Natural killer cell treated with Interleukin-12 subunit alpha and Interleukin-12 subunit beta and Interleukin-15 and Interleukin-18, amount 100 ng/mL, for 72 hours (primary cell): ENCODE data around the gene TGM1. TPM values are rescaled to one million over a fixed set of nuclear protein-coding genes. Genes with fewer than 3 reads are reported as not detected.
A peak's percentile ranks its signal among the peaks of the same experiment; 100 is the strongest.

Experiments
- ATAC-seq, 2 donors: fragments of 150-1000 bp; cut with Tn5 transposase in 1 of 2; sonication (Bioruptor Pico), chemical (Tn5 transposase) in 1 of 2; 2 replicates each; pipeline ENCODE4 v1.10.0; 2021
- DNase-seq: peaks from one replicate; pipeline ENCODE4 v3.0.0; 2022; ENCODE audit warnings: low spot score
- H3K27ac Mint-ChIP-seq, 2 donors: 1 replicate in 1 of 2; 2 replicates in 1 of 2; pipeline ENCODE4 v1.8.0; 2022; ENCODE audit warnings: mixed read lengths in 2 of 2, mild to moderate bottlenecking in 1 of 2, moderate library complexity in 1 of 2
- H3K27me3 Mint-ChIP-seq, 2 donors: 1 replicate in 1 of 2; 2 replicates in 1 of 2; pipeline ENCODE4 v1.8.0; 2022; ENCODE audit warnings: mixed read lengths in 2 of 2
- H3K36me3 Mint-ChIP-seq: one replicate; pipeline ENCODE4 v1.8.0; 2022; ENCODE audit warnings: mixed read lengths
- H3K4me1 Mint-ChIP-seq, 2 donors: 1 replicate in 1 of 2; 2 replicates in 1 of 2; pipeline ENCODE4 v1.8.0; 2022; ENCODE audit warnings: low read depth in 2 of 2, mixed read lengths in 2 of 2, mild to moderate bottlenecking in 1 of 2
- H3K4me3 Mint-ChIP-seq: one replicate; pipeline ENCODE4 v1.8.0; 2022; ENCODE audit warnings: mixed read lengths
- H3K9me3 Mint-ChIP-seq: 2 replicates; pipeline ENCODE4 v1.8.0; 2022; ENCODE audit warnings: mixed read lengths
- total RNA-seq, 2 donors: library from RNA; stranded (reverse); gene quantifications; one replicate each; pipeline ENCODE4 v1.2.3, GENCODE V29; 2022

Gene TGM1
- total RNA-seq, 2 donors from 2014 or later, result 2.5 to 8.7 TPM

DNA sequence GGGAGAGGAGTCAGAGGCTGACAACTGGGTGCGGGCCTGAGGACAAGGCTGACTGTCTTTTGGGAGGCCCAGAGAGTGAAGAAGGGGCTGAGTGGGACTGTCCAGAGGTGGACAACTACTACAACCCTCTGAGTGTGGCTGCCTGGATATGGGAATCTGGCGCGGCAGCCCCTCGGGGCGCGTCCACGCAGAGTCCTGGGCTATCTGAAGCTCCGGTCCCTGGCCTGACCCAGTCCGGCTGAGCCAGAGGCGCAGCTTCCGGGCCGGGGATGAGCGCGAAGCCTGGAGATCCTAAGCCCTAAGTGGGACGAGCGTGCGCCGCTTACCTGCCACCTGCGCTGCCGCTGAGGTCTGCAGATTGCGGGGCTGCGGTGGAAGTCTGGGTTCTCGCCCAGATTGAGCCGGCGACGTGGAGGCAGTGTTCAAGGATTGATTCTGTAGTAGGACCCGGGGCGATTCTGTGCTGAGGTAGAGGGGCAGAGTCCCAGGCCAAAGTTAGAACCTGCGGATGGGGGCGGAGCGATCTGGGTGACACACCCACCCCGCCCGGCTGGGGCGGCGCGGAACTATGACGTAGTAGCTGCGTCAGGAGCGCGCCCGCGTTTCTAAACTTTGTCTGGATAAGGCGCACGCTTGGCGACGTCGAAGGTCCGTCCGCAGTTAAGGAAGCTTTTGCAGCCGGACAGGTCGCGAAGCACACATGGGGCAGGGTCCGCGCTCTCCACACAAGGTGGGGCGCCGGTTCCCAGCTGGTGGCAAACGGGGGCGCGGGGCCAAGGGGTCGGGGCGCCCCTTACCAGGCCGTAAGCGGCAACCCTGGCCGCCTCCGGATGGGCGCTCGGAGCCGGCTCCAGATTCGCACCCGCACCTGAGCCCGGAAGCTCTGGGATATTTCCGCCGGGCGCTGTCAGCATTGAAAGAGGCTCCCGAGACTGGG lies 36.5 kb upstream of the TGM1 start, which contains the start of the genes DHRS1 and NOP9:
TSS of gene DHRS1 (minus strand) at position 526 of the 937 bp plus-strand sequence. CDS start 674 bp downstream, outside the sequence.
TSS of gene NOP9 (plus strand) at position 596 of the 937 bp plus-strand sequence. CDS start at position 701, 105 bp downstream.
- ATAC-seq, result peak; percentile 91 to 93
- H3K36me3 Mint-ChIP-seq, result peaks cover 7% of the 10 kb centered on the region
- no peaks in the 10 kb centered on the region for H3K27me3 Mint-ChIP-seq
- no peaks in the 10 kb centered on the region for H3K9me3 Mint-ChIP-seq
- H3K27ac Mint-ChIP-seq, result peak within 1 kb of the TSS; percentile 78 to 90
- peak within 1 kb of the TSS; percentile 92 for H3K4me3 Mint-ChIP-seq
- H3K4me1 Mint-ChIP-seq, result peaks cover 43 to 49% of the 10 kb centered on the region in 2 donors
- peak; percentile 92 for DNase-seq

- ATAC-seq, result no peak
- Mint-ChIP-seq H3K27ac (peak overlapping the region; percentile 78 to 90), H3K27me3 (no peaks in the 10 kb centered on the region), H3K9me3 (no peaks in the 10 kb centered on the region), H3K4me1 (peaks cover 41 to 49% of the 10 kb centered on the region in 2 donors), H3K36me3 (peaks cover under 1% of the 10 kb centered on the region), H3K4me3 (peak overlapping the region; percentile 92)
- no peak for DNase-seq
Observed at GRCh38 chr14:24298892-24299254, 35.9 kb upstream of the TGM1 start.

- Mint-ChIP-seq H3K27me3 (no peaks in the 10 kb centered on the region), H3K4me1 (peaks cover 41 to 49% of the 10 kb centered on the region in 2 donors), H3K36me3 (no peaks in the 10 kb centered on the region), H3K4me3 (peak overlapping the region; percentile 0), H3K9me3 (no peaks in the 10 kb centered on the region), H3K27ac (peak overlapping the region; percentile 7 to 72)
- DNase-seq (no peak), ATAC-seq (no peak)
Observed at GRCh38 chr14:24297190-24297964, 34.4 kb upstream of the TGM1 start.

GRCh38 chr14:24296341-24297157 lies 33.6 kb upstream of the TGM1 start:
- DNase-seq, result peak; percentile 84
- Mint-ChIP-seq H3K4me1 (peaks cover 41 to 42% of the 10 kb centered on the region in 2 donors), H3K4me3 (no peak overlapping the region), H3K27me3 (no peaks in the 10 kb centered on the region), H3K36me3 (no peaks in the 10 kb centered on the region), H3K9me3 (no peaks in the 10 kb centered on the region), H3K27ac (peak overlapping the region; percentile 7 to 72)
- ATAC-seq, result peak; percentile 80 to 84

DNA sequence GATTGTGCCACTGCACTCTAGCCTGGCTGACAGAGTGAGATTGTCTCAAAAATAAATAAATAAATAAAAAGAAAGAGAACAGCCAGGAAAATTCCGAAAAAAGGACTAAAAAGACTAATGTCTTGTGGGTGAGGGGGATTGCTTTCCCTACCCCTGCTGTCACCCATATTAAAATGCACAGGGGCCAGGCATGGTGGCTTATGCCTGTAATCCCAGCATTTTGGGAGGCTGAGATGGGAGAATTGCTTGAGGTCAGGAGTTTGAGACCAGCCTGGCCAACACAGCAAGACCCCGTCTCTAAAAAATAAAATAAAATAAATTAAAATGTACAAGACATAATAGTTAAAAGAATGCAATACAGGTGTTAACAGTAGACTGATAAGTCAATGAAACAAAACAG lies 30.5 kb upstream of the TGM1 start:
- Mint-ChIP-seq H3K9me3 (no peaks in the 10 kb centered on the region), H3K36me3 (peaks cover 8% of the 10 kb centered on the region), H3K4me1 (peaks cover 33 to 39% of the 10 kb centered on the region in 2 donors), H3K27me3 (no peaks in the 10 kb centered on the region), H3K27ac (no peak overlapping the region), H3K4me3 (no peak overlapping the region)
- DNase-seq (no peak), ATAC-seq (no peak)

DNA sequence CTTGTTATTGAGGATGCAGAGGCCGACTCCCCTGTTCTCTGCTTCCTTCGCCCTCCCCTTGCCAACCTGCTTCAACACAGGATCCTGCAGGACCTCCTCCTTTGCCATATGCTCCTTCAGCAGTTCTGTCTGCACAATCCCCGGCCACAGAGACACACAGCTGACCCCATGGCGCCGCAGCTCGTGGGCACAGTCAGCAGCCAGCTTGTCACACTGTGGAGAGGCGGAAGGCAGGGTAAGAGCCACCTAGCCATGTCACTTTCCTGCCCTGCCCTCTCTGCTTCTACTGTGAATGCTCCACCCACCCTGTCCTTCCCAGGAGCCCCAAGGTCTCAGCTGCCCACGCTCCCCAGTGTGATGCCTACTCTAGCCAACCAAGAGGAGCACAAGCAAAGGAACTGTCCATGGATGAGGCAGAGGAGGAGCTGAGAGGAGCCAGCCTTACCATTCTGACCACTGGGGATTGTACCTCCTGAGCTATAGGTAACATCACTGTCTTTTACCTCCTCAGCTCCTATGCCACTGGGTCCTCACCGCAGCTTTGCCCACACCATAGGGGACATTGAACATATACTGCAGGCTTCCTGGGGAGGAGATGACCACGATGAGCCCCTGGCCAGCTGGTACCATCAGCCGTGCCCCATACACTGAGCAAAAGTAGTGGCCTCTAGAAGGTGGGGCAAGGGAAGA lies 29.3 kb upstream of the TGM1 start:
- no peak for ATAC-seq
- DNase-seq, result no peak
- Mint-ChIP-seq H3K27ac (no peak overlapping the region), H3K4me1 (peaks cover 35 to 38% of the 10 kb centered on the region in 2 donors), H3K4me3 (no peak overlapping the region), H3K27me3 (no peaks in the 10 kb centered on the region), H3K36me3 (peaks cover 8% of the 10 kb centered on the region), H3K9me3 (no peaks in the 10 kb centered on the region)

- ATAC-seq (no peak), DNase-seq (no peak)
- Mint-ChIP-seq H3K36me3 (peaks cover 8% of the 10 kb centered on the region), H3K27me3 (no peaks in the 10 kb centered on the region), H3K27ac (no peak overlapping the region), H3K4me1 (peaks cover 28 to 31% of the 10 kb centered on the region in 2 donors), H3K4me3 (no peak overlapping the region), H3K9me3 (no peaks in the 10 kb centered on the region)
Observed at GRCh38 chr14:24291446-24292117, 28.6 kb upstream of the TGM1 start.

- Mint-ChIP-seq H3K27ac (no peak overlapping the region), H3K4me1 (peaks cover 21 to 23% of the 10 kb centered on the region in 2 donors), H3K36me3 (peaks cover 8% of the 10 kb centered on the region), H3K9me3 (no peaks in the 10 kb centered on the region), H3K4me3 (no peak overlapping the region), H3K27me3 (no peaks in the 10 kb centered on the region)
- DNase-seq (no peak), ATAC-seq (no peak)
Observed at GRCh38 chr14:24290746-24291145, 27.8 kb upstream of the TGM1 start.

GRCh38 chr14:24289649-24290280 lies 26.8 kb upstream of the TGM1 start:
- no peak overlapping the region for H3K4me3 Mint-ChIP-seq
- no peak overlapping the region for H3K27ac Mint-ChIP-seq
- ATAC-seq, result peak; percentile 94 to 98
- H3K36me3 Mint-ChIP-seq, result peaks cover 8% of the 10 kb centered on the region
- no peaks in the 10 kb centered on the region for H3K27me3 Mint-ChIP-seq
- DNase-seq, result no peak
- H3K4me1 Mint-ChIP-seq, result peaks cover 21 to 23% of the 10 kb centered on the region in 2 donors
- H3K9me3 Mint-ChIP-seq, result no peaks in the 10 kb centered on the region

DNA sequence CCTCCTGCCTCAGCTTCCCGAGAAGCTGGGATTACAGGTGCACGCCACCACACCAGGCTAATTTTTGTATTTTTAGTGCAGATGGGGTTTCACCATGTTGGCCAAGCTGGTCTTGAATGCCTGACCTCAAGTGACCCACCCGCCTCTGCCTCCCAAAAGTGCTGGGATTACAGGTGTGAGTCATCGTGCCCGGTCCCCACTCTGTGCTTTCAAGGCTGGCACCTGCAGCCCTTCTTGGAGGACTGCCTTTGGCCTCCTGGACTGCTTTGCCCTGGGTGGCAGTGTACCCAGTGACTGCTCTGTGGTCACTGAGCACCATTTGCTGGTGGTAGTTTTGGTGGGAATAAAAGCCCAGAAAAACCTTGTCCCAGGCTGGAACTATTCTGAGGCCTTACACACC lies 24.0 kb upstream of the TGM1 start:
- no peak overlapping the region for H3K27ac Mint-ChIP-seq
- no peak overlapping the region for H3K4me3 Mint-ChIP-seq
- no peaks in the 10 kb centered on the region for H3K27me3 Mint-ChIP-seq
- peaks cover 8% of the 10 kb centered on the region for H3K36me3 Mint-ChIP-seq
- ATAC-seq (no peak), DNase-seq (no peak)
- H3K4me1 Mint-ChIP-seq, result peaks cover 21 to 23% of the 10 kb centered on the region in 2 donors
- no peaks in the 10 kb centered on the region for H3K9me3 Mint-ChIP-seq

- no peak overlapping the region for H3K4me3 Mint-ChIP-seq
- ATAC-seq, result no peak
- DNase-seq, result no peak
- H3K36me3 Mint-ChIP-seq, result peaks cover 2% of the 10 kb centered on the region
- no peaks in the 10 kb centered on the region for H3K9me3 Mint-ChIP-seq
- no peaks in the 10 kb centered on the region for H3K27me3 Mint-ChIP-seq
- peaks cover 22 to 28% of the 10 kb centered on the region in 2 donors for H3K4me1 Mint-ChIP-seq
- no peak overlapping the region for H3K27ac Mint-ChIP-seq
Observed at GRCh38 chr14:24285351-24285750, 22.4 kb upstream of the TGM1 start.

- H3K4me1 Mint-ChIP-seq, result peaks cover 15 to 25% of the 10 kb centered on the region in 2 donors
- no peaks in the 10 kb centered on the region for H3K36me3 Mint-ChIP-seq
- no peak overlapping the region for H3K27ac Mint-ChIP-seq
- no peak for DNase-seq
- no peak overlapping the region for H3K4me3 Mint-ChIP-seq
- no peaks in the 10 kb centered on the region for H3K9me3 Mint-ChIP-seq
- H3K27me3 Mint-ChIP-seq, result no peaks in the 10 kb centered on the region
- peak in 1 of 2 donors; percentile 15 for ATAC-seq
Observed at GRCh38 chr14:24284501-24285035, 21.6 kb upstream of the TGM1 start.
